GM23338 (cell line): ENCODE measurements around the gene SLC35B4. TPM values are rescaled to one million over a fixed set of nuclear protein-coding genes. Genes with fewer than 3 reads are reported as not detected.

Source experiments
- ATAC-seq: fragments of 200-7000 bp; cut with Tn5 transposase; 3 replicates; pipeline ENCODE4 v1.9.1; 2020
- DNase-seq: peaks from one replicate; pipeline ENCODE4 v3.0.0-alpha.2; 2015; ENCODE audit warnings: low spot score
- H2AFZ ChIP-seq: fragments of 200-600 bp; sonication (generic); 2 replicates; pipeline ENCODE4 v1.8.0; 2016; ENCODE audit warnings: antibody characterized with exemption, mild to moderate bottlenecking, moderate library complexity
- H3F3A ChIP-seq: fragments of 200-600 bp; sonication (generic); replicated peaks from 2 replicates; pipeline ENCODE4 v1.8.0; 2017; ENCODE audit warnings: antibody characterized with exemption, mixed run types, low read depth
- H3K27ac ChIP-seq: fragments of 200-600 bp; sonication (generic); 2 replicates; pipeline ENCODE4 v1.6.1; 2016; ENCODE audit warnings: low read depth
- H3K27me3 ChIP-seq: fragments of 200-600 bp; sonication (generic); 2 replicates; pipeline ENCODE4 v1.8.0; 2016; ENCODE audit warnings: mild to moderate bottlenecking, mixed run types, moderate library complexity; ENCODE audit not compliant: insufficient read depth
- H3K36me3 ChIP-seq: fragments of 200-600 bp; sonication (generic); 2 replicates; pipeline ENCODE4 v1.8.0; 2016; ENCODE audit warnings: mild to moderate bottlenecking; ENCODE audit not compliant: insufficient read depth
- H3K4me1 ChIP-seq: fragments of 200-600 bp; sonication (generic); 2 replicates; pipeline ENCODE4 v1.8.0; 2016; ENCODE audit warnings: mild to moderate bottlenecking, moderate library complexity; ENCODE audit not compliant: insufficient read depth
- H3K4me2 ChIP-seq: fragments of 200-600 bp; sonication (generic); 2 replicates; pipeline ENCODE4 v1.7.1; 2017; ENCODE audit warnings: mixed run types
- H3K4me3 ChIP-seq: fragments of 200-600 bp; sonication (generic); 2 replicates; pipeline ENCODE4 v1.6.1; 2016; ENCODE audit warnings: mixed run types
- H3K79me2 ChIP-seq: fragments of 200-600 bp; sonication (generic); replicated peaks from 2 replicates; pipeline ENCODE4 v1.8.0; 2017; ENCODE audit warnings: mild to moderate bottlenecking; ENCODE audit not compliant: insufficient read depth
- H3K9me2 ChIP-seq: fragments of 200-600 bp; sonication (generic); 2 replicates; pipeline ENCODE4 v1.8.0; 2017; ENCODE audit not compliant: insufficient read depth
- H4K20me1 ChIP-seq: fragments of 200-600 bp; sonication (generic); replicated peaks from 2 replicates; pipeline ENCODE4 v1.8.0; 2017; ENCODE audit warnings: mild to moderate bottlenecking; ENCODE audit not compliant: insufficient read depth
- H3K27ac Mint-ChIP-seq: 2 replicates; pipeline ENCODE4 v1.8.0; 2020; ENCODE audit warnings: inconsistent platforms, mild to moderate bottlenecking, moderate library complexity, mixed read lengths
- H3K27me3 Mint-ChIP-seq: 3 replicates; pipeline ENCODE4 v1.8.0; 2022; ENCODE audit warnings: low read depth, mild to moderate bottlenecking, moderate library complexity, mixed read lengths, inconsistent platforms; ENCODE audit not compliant: insufficient read depth, poor library complexity
- H3K36me3 Mint-ChIP-seq: 3 replicates; pipeline ENCODE4 v1.8.0; 2021; ENCODE audit warnings: low read depth, mild to moderate bottlenecking, inconsistent platforms, moderate library complexity, mixed read lengths
- H3K4me1 Mint-ChIP-seq: 3 replicates; pipeline ENCODE4 v1.8.0; 2020; ENCODE audit warnings: mild to moderate bottlenecking, inconsistent platforms, mixed read lengths
- H3K4me3 Mint-ChIP-seq: 3 replicates; pipeline ENCODE4 v1.8.0; 2021; ENCODE audit warnings: moderate library complexity, mild to moderate bottlenecking, inconsistent platforms, mixed read lengths
- H3K9me3 Mint-ChIP-seq: 3 replicates; pipeline ENCODE4 v1.8.0; 2020; ENCODE audit warnings: moderate library complexity, mild to moderate bottlenecking, inconsistent platforms, mixed read lengths
- CREB1 ChIP-seq: fragments of 250-450 bp; sonication (Bioruptor Pico); IDR thresholded peaks from 2 replicates; pipeline ENCODE4 v1.5.0; 2020; ENCODE audit warnings: low read depth, mild to moderate bottlenecking, moderate library complexity
- CTCF ChIP-seq, 2 experiments: fragments of 200-600 bp in 1 of 2; sonication (generic) in 1 of 2; conservative IDR thresholded peaks; 2 replicates each; pipeline versions ENCODE4 v1.5.1 to v1.6.1; 2016 to 2017; ENCODE audit warnings: antibody characterized with exemption in 2 of 2, low read depth in 2 of 2, mild to moderate bottlenecking in 2 of 2, moderate library complexity in 1 of 2
- EZH2 ChIP-seq: fragments of 200-600 bp; sonication (generic); IDR thresholded peaks from one replicate; pipeline ENCODE4 v1.8.0; 2017; ENCODE audit warnings: antibody characterized with exemption, mild to moderate bottlenecking, low read depth; ENCODE audit not compliant: unreplicated experiment
- EZH2phosphoT487 ChIP-seq: fragments of 200-600 bp; sonication (generic); IDR thresholded peaks from one replicate; pipeline ENCODE4 v1.8.1; 2018; ENCODE audit warnings: antibody characterized with exemption; ENCODE audit not compliant: unreplicated experiment
- JUNB ChIP-seq: IDR thresholded peaks from one replicate; pipeline ENCODE4 v1.6.1; 2016; ENCODE audit warnings: antibody characterized with exemption; ENCODE audit not compliant: unreplicated experiment
- POLR2AphosphoS5 ChIP-seq: IDR thresholded peaks from 2 replicates; pipeline ENCODE4 v1.6.1; 2016; ENCODE audit warnings: antibody characterized with exemption, low read depth
- STAT1 ChIP-seq: IDR thresholded peaks from one replicate; pipeline ENCODE4 v1.6.1; 2016; ENCODE audit warnings: antibody characterized with exemption; ENCODE audit not compliant: unreplicated experiment
- ZNF114 ChIP-seq: fragments of 250-450 bp; sonication (Bioruptor Pico); IDR thresholded peaks from 2 replicates; pipeline ENCODE4 v1.5.0; 2020; ENCODE audit warnings: mild to moderate bottlenecking, moderate library complexity
- ZNF462 ChIP-seq: fragments of 250-450 bp; sonication (Bioruptor Pico); IDR thresholded peaks from 2 replicates; pipeline ENCODE4 v1.5.0; 2020; ENCODE audit warnings: mild to moderate bottlenecking, moderate library complexity
- polyA plus RNA-seq: library from polyadenylated mRNA; unstranded; fragments of >200 nt; fragmentation: Nextera tagmentation; extraction: Ambion mirVana; gene quantifications from 2 replicates; pipeline ENCODE4 v1.2.1, GENCODE V29; 2016
- total RNA-seq: library from RNA; depleted of rRNA; stranded (reverse); fragments of >200 nt; shearing (Covaris generic); gene quantifications from 2 replicates; pipeline ENCODE4 v1.2.3, GENCODE V29; 2014
- TF ChIP-seq, protein P1 (sequence below): IDR thresholded peaks from one replicate; pipeline ENCODE4 v1.6.1; 2018; ENCODE audit warnings: antibody characterized with exemption; ENCODE audit not compliant: unreplicated experiment

The SLC35B4 gene
- total and polyA plus RNA-seq, 2 experiments from 2014 or later: 22.6 to 29.7 TPM

- ATAC-seq (no peak), DNase-seq (no peak)
- peaks cover 12% of the 10 kb centered on the region for H3K4me1 Mint-ChIP-seq
- H3K27ac Mint-ChIP-seq: peak overlapping the region; percentile 22; the same call in 1 of the 2 replicates
- no peak overlapping the region for H3K4me3 ChIP-seq
- peaks cover 12% of the 10 kb centered on the region for H3K4me1 ChIP-seq
- no peak overlapping the region for H3K4me3 Mint-ChIP-seq
- no peak overlapping the region for H2AFZ ChIP-seq
- no peaks in the 10 kb centered on the region for H3K27me3 ChIP-seq
- H3K9me2 ChIP-seq: no peaks in the 10 kb centered on the region
- no peak overlapping the region for H3K27ac ChIP-seq
- H3K4me2 ChIP-seq: no peak overlapping the region
- H3K36me3 Mint-ChIP-seq: peaks cover 44% of the 10 kb centered on the region
- no peaks in the 10 kb centered on the region for H3K9me3 Mint-ChIP-seq
- no peaks in the 10 kb centered on the region for H3F3A ChIP-seq
- H3K36me3 ChIP-seq: peaks cover 16% of the 10 kb centered on the region; the same call in 1 of the 2 replicates
- peaks cover 4% of the 10 kb centered on the region; the same call in 1 of the 2 replicates for H4K20me1 ChIP-seq
- H3K27me3 Mint-ChIP-seq: no peaks in the 10 kb centered on the region
- TF ChIP-seq ZNF114 (no peak), CREB1 (CRISPR knock-in tag) (no peak), JUNB (no peak), POLR2AphosphoS5 (no peak), EZH2 (no peak), STAT1 (no peak), ZNF462 (CRISPR knock-in tag) (no peak), CTCF (conservative IDR thresholded peaks at IDR 0.05; ENCODE audit: low read depth in 2 of 2) (no peak), EZH2phosphoT487 (no peak)
- TF ChIP-seq, protein P1, sequence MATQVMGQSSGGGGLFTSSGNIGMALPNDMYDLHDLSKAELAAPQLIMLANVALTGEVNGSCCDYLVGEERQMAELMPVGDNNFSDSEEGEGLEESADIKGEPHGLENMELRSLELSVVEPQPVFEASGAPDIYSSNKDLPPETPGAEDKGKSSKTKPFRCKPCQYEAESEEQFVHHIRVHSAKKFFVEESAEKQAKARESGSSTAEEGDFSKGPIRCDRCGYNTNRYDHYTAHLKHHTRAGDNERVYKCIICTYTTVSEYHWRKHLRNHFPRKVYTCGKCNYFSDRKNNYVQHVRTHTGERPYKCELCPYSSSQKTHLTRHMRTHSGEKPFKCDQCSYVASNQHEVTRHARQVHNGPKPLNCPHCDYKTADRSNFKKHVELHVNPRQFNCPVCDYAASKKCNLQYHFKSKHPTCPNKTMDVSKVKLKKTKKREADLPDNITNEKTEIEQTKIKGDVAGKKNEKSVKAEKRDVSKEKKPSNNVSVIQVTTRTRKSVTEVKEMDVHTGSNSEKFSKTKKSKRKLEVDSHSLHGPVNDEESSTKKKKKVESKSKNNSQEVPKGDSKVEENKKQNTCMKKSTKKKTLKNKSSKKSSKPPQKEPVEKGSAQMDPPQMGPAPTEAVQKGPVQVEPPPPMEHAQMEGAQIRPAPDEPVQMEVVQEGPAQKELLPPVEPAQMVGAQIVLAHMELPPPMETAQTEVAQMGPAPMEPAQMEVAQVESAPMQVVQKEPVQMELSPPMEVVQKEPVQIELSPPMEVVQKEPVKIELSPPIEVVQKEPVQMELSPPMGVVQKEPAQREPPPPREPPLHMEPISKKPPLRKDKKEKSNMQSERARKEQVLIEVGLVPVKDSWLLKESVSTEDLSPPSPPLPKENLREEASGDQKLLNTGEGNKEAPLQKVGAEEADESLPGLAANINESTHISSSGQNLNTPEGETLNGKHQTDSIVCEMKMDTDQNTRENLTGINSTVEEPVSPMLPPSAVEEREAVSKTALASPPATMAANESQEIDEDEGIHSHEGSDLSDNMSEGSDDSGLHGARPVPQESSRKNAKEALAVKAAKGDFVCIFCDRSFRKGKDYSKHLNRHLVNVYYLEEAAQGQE: no peak
- no peaks in the 10 kb centered on the region for H3K79me2 ChIP-seq
Observed at GRCh38 chr7:134302120-134302519, 14.6 kb downstream of the SLC35B4 start.
